H9 (cell line): Measurements from ENCODE around the gene DBH. TPM values are rescaled to one million over a fixed set of nuclear protein-coding genes. Genes with fewer than 3 reads are reported as not detected.

Experiments
- DNase-seq: peaks from one replicate; pipeline ENCODE4 v3.0.0-alpha.2; 2017
- H2AFZ ChIP-seq: one replicate; pipeline ENCODE4 v1.6.1; 2013; ENCODE audit warnings: mild to moderate bottlenecking, low read length, control low read depth, moderate library complexity
- H2AK5ac ChIP-seq: 2 replicates; pipeline ENCODE4 v1.6.1; 2013; ENCODE audit warnings: low read length, control low read depth, mixed read lengths; ENCODE audit not compliant: insufficient read length
- H2BK120ac ChIP-seq: one replicate; pipeline ENCODE4 v1.6.1; 2013; ENCODE audit warnings: low read depth, mild to moderate bottlenecking, low read length, control low read depth, inconsistent platforms; ENCODE audit not compliant: poor library complexity, severe bottlenecking
- H2BK12ac ChIP-seq: 2 replicates; pipeline ENCODE4 v1.6.1; 2013; ENCODE audit warnings: low read length, control low read depth, mixed read lengths, low read depth; ENCODE audit not compliant: insufficient read length
- H2BK15ac ChIP-seq: 2 replicates; pipeline ENCODE4 v1.6.1; 2013; ENCODE audit warnings: low read depth, low read length, control low read depth
- H2BK20ac ChIP-seq: one replicate; pipeline ENCODE4 v1.6.1; 2013; ENCODE audit warnings: low read depth, mild to moderate bottlenecking, low read length, control low read depth, inconsistent platforms; ENCODE audit not compliant: poor library complexity, severe bottlenecking
- H2BK5ac ChIP-seq: 2 replicates; pipeline ENCODE4 v1.6.1; 2013; ENCODE audit warnings: low read length, control low read depth, mixed read lengths; ENCODE audit not compliant: insufficient read length
- H3K14ac ChIP-seq: 2 replicates; pipeline ENCODE4 v1.6.1; 2013; ENCODE audit warnings: low read length, control low read depth; ENCODE audit not compliant: insufficient read depth
- H3K18ac ChIP-seq: 2 replicates; pipeline ENCODE4 v1.6.1; 2013; ENCODE audit warnings: low read depth, mild to moderate bottlenecking, mixed read lengths, low read length, control low read depth; ENCODE audit not compliant: insufficient read length
- H3K23ac ChIP-seq: 2 replicates; pipeline ENCODE4 v1.6.1; 2013; ENCODE audit warnings: low read length, control low read depth, mixed read lengths, low read depth; ENCODE audit not compliant: insufficient read length
- H3K23me2 ChIP-seq: 2 replicates; pipeline ENCODE4 v1.6.1; 2013; ENCODE audit warnings: low read depth, mild to moderate bottlenecking, mixed read lengths, low read length, control low read depth; ENCODE audit not compliant: insufficient read length, poor library complexity, severe bottlenecking
- H3K27ac ChIP-seq: 2 replicates; pipeline ENCODE4 v1.5.1; 2013; ENCODE audit warnings: low read length, control low read depth, mixed read lengths, low read depth; ENCODE audit not compliant: insufficient read length
- H3K27me3 ChIP-seq: 2 replicates; pipeline ENCODE4 v1.6.1; 2013; ENCODE audit warnings: low read length, control low read depth, inconsistent platforms; ENCODE audit not compliant: insufficient read depth
- H3K4ac ChIP-seq: 2 replicates; pipeline ENCODE4 v1.6.1; 2013; ENCODE audit warnings: low read depth, mild to moderate bottlenecking, control low read depth, inconsistent platforms, low read length, moderate library complexity
- H3K4me1 ChIP-seq: 2 replicates; pipeline ENCODE4 v1.6.1; 2013; ENCODE audit warnings: low read length, control low read depth, inconsistent platforms; ENCODE audit not compliant: insufficient read depth
- H3K4me2 ChIP-seq: 2 replicates; pipeline ENCODE4 v1.6.1; 2013; ENCODE audit warnings: low read length, control low read depth, mixed read lengths; ENCODE audit not compliant: insufficient read length, insufficient read depth
- H3K56ac ChIP-seq: 2 replicates; pipeline ENCODE4 v1.6.1; 2013; ENCODE audit warnings: low read depth, mild to moderate bottlenecking, mixed read lengths, low read length, control low read depth; ENCODE audit not compliant: insufficient read length
- H3K79me1 ChIP-seq: 2 replicates; pipeline ENCODE4 v1.6.1; 2013; ENCODE audit warnings: low read depth, mild to moderate bottlenecking, moderate library complexity, low read length, control low read depth, inconsistent platforms; ENCODE audit not compliant: insufficient read depth, poor library complexity, severe bottlenecking
- H3K79me2 ChIP-seq: 2 replicates; pipeline ENCODE4 v1.6.1; 2013; ENCODE audit warnings: low read length, control low read depth, inconsistent platforms; ENCODE audit not compliant: insufficient read depth
- H3K9ac ChIP-seq: 2 replicates; pipeline ENCODE4 v1.6.1; 2013; ENCODE audit warnings: low read length, control low read depth, mixed read lengths; ENCODE audit not compliant: insufficient read length; ENCODE audit errors: extremely low read depth
- H3K9me3 ChIP-seq: one replicate; pipeline ENCODE4 v1.6.1; 2013; ENCODE audit warnings: low read depth, low read length, inconsistent platforms; ENCODE audit not compliant: control insufficient read depth
- H3T11ph ChIP-seq: one replicate; pipeline ENCODE4 v1.6.1; 2013; ENCODE audit warnings: mild to moderate bottlenecking, low read length, control low read depth, inconsistent platforms
- H4K20me1 ChIP-seq: one replicate; pipeline ENCODE4 v1.6.1; 2013; ENCODE audit not compliant: control insufficient read depth, insufficient read length, insufficient read depth
- H4K5ac ChIP-seq: 2 replicates; pipeline ENCODE4 v1.6.1; 2013; ENCODE audit warnings: low read depth, mild to moderate bottlenecking, mixed read lengths, low read length, control low read depth; ENCODE audit not compliant: insufficient read length
- H4K8ac ChIP-seq: replicated peaks from 2 replicates; pipeline ENCODE4 v1.6.1; 2013; ENCODE audit warnings: low read length, control low read depth, mixed read lengths, low read depth; ENCODE audit not compliant: insufficient read length
- H4K91ac ChIP-seq: 2 replicates; pipeline ENCODE4 v1.6.1; 2013; ENCODE audit warnings: low read depth, mild to moderate bottlenecking, moderate library complexity, mixed read lengths, low read length, control low read depth; ENCODE audit not compliant: insufficient read length
- H3K27ac Mint-ChIP-seq, 3 experiments: 2 replicates in 2 of 3; 3 replicates in 1 of 3; pipeline ENCODE4 v1.8.0; 2020 to 2021; ENCODE audit warnings: mixed read lengths in 3 of 3, mild to moderate bottlenecking in 1 of 3, moderate library complexity in 1 of 3
- H3K27me3 Mint-ChIP-seq: 2 replicates; pipeline ENCODE4 v1.8.0; 2021; ENCODE audit warnings: low read depth, mild to moderate bottlenecking, moderate library complexity, mixed read lengths
- H3K36me3 Mint-ChIP-seq, 3 experiments: 2 replicates in 2 of 3; 3 replicates in 1 of 3; pipeline ENCODE4 v1.8.0; 2020 to 2021; ENCODE audit warnings: low read depth in 3 of 3, mixed read lengths in 3 of 3; ENCODE audit not compliant: insufficient read depth in 1 of 3
- H3K4me1 Mint-ChIP-seq, 2 experiments: 2 replicates each; pipeline ENCODE4 v1.8.0; 2020; ENCODE audit warnings: mixed read lengths in 2 of 2
- H3K4me3 Mint-ChIP-seq, 2 experiments: 2 replicates in 1 of 2; 3 replicates in 1 of 2; pipeline ENCODE4 v1.8.0; 2020 to 2021; ENCODE audit warnings: mild to moderate bottlenecking in 2 of 2, mixed read lengths in 2 of 2, moderate library complexity in 1 of 2
- H3K9me3 Mint-ChIP-seq, 2 experiments: 2 replicates in 1 of 2; 3 replicates in 1 of 2; pipeline ENCODE4 v1.8.0; 2020; ENCODE audit warnings: mild to moderate bottlenecking in 2 of 2, mixed read lengths in 2 of 2, moderate library complexity in 1 of 2
- CTCF ChIP-seq: fragments of 200-600 bp; sonication (generic); conservative IDR thresholded peaks from 3 replicates; pipeline ENCODE4 v1.8.0; 2021; ENCODE audit warnings: antibody characterized with exemption, mild to moderate bottlenecking
- WGBS: extraction: QIAGEN DNeasy Blood & Tissue Kit; methylation state at CpG from one replicate; pipeline ENCODE4 v1.1.7; 2013; ENCODE audit warnings: missing lambda C conversion rate, low lambda C conversion rate, mixed read lengths; ENCODE audit not compliant: insufficient read length; ENCODE audit errors: extremely low coverage; 5-methylcytosine and 5-hydroxymethylcytosine counted together
- total RNA-seq: library from RNA; stranded (reverse); gene quantifications from 2 replicates; pipeline ENCODE4 v1.2.1, GENCODE V29; 2021

Gene DBH
- total RNA-seq, 1 experiment from 2014 or later: not detected

GRCh38 chr9:133635098-133635497 is 1.1 kb upstream of the DBH start:
- Histone ChIP-seq H3K4me1 (peaks cover 9% of the 10 kb centered on the region), H2BK15ac (no peak overlapping the region), H3K27ac (no peak overlapping the region), H2BK20ac (no peak overlapping the region), H3K79me1 (no peaks in the 10 kb centered on the region), H2AK5ac (no peak overlapping the region), H3T11ph (no peak overlapping the region), H2AFZ (no peak overlapping the region), H2BK5ac (no peak overlapping the region), H4K5ac (no peak overlapping the region), H3K27me3 (no peaks in the 10 kb centered on the region), H2BK12ac (no peak overlapping the region), H3K56ac (no peak overlapping the region), H3K4me2 (no peak overlapping the region), H3K4ac (no peak overlapping the region), H3K23ac (no peak overlapping the region), H4K20me1 (no peaks in the 10 kb centered on the region), H3K9ac (no peak overlapping the region), H2BK120ac (no peak overlapping the region), H3K23me2 (no peaks in the 10 kb centered on the region), H3K9me3 (no peaks in the 10 kb centered on the region), H3K18ac (no peak overlapping the region), H3K14ac (no peak overlapping the region), H4K91ac (no peak overlapping the region), H3K79me2 (no peaks in the 10 kb centered on the region), H4K8ac (no peak overlapping the region)
- Mint-ChIP-seq H3K27ac (no peak overlapping the region; a peak in 1 of 7 replicates), H3K4me1 (peaks cover 28 to 48% of the 10 kb centered on the region in 2 experiments), H3K27me3 (peaks cover 2% of the 10 kb centered on the region), H3K36me3 (no peaks in the 10 kb centered on the region), H3K9me3 (no peaks in the 10 kb centered on the region), H3K4me3 (no peak overlapping the region)
- no peak for DNase-seq
- WGBS: no CpG with 5 or more reads among the region's 6 CpGs
- no peak for TF ChIP-seq CTCF
